ENCODE data around the gene TRAF7.

Gene TRAF7

DNA sequence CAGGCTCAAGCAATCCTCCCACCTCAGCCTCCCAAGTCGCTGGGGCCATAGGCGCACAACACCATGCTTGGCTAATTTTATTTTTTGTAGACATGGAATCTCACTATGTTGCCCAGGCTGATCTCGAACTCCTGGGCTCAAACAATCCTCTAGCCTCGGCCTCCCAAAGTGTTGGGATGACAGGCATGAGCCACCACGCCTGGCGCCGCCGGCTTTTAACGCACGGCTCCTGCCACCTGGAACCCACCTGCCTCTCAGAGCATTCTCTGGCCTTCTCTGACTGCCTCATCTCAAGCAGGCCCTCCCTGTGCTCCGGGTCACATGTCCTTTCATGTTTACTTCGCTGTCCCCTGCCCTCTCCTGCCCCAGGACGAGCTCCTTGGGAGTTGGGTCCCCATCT lies 30.5 kb downstream of the TRAF7 start:
- H3K4me3 ChIP-seq (ENCODE audit: low read depth, low read length), result no peak overlapping the region
- TF ChIP-seq, protein P1, sequence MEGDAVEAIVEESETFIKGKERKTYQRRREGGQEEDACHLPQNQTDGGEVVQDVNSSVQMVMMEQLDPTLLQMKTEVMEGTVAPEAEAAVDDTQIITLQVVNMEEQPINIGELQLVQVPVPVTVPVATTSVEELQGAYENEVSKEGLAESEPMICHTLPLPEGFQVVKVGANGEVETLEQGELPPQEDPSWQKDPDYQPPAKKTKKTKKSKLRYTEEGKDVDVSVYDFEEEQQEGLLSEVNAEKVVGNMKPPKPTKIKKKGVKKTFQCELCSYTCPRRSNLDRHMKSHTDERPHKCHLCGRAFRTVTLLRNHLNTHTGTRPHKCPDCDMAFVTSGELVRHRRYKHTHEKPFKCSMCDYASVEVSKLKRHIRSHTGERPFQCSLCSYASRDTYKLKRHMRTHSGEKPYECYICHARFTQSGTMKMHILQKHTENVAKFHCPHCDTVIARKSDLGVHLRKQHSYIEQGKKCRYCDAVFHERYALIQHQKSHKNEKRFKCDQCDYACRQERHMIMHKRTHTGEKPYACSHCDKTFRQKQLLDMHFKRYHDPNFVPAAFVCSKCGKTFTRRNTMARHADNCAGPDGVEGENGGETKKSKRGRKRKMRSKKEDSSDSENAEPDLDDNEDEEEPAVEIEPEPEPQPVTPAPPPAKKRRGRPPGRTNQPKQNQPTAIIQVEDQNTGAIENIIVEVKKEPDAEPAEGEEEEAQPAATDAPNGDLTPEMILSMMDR (IDR thresholded peaks at IDR 0.05), result no peak
- no peak overlapping the region for H3K27ac ChIP-seq
- no peaks in the 10 kb centered on the region for H3K27me3 ChIP-seq (ENCODE audit: control insufficient read depth, insufficient read depth, low read length)
- H3K4me1 ChIP-seq, result no peaks in the 10 kb centered on the region
- H3K9me3 ChIP-seq (ENCODE audit: control insufficient read depth, low read length), result no peaks in the 10 kb centered on the region
- no peaks in the 10 kb centered on the region for H3K79me2 ChIP-seq
- H2AFZ ChIP-seq, result no peak overlapping the region
- no peak overlapping the region for H3K4me2 ChIP-seq (ENCODE audit: low read length)
- no peaks in the 10 kb centered on the region for H3K36me3 ChIP-seq (ENCODE audit: control insufficient read depth, insufficient read depth, low read length)
- H3K9ac ChIP-seq, result no peak overlapping the region

- no peaks in the 10 kb centered on the region for H3K4me1 ChIP-seq
- no peak overlapping the region for H3K9ac ChIP-seq
- no peak overlapping the region for H3K27ac ChIP-seq
- no peaks in the 10 kb centered on the region for H3K9me3 ChIP-seq (ENCODE audit: control insufficient read depth, low read length)
- H3K4me2 ChIP-seq (ENCODE audit: low read length), result no peak overlapping the region
- no peaks in the 10 kb centered on the region for H3K79me2 ChIP-seq
- no peak overlapping the region for H3K4me3 ChIP-seq (ENCODE audit: low read depth, low read length)
- H2AFZ ChIP-seq, result no peak overlapping the region
- H3K27me3 ChIP-seq (ENCODE audit: control insufficient read depth, insufficient read depth, low read length), result no peaks in the 10 kb centered on the region
- H3K36me3 ChIP-seq (ENCODE audit: control insufficient read depth, insufficient read depth, low read length), result no peaks in the 10 kb centered on the region
- TF ChIP-seq, protein P1 (IDR thresholded peaks at IDR 0.05), result no peak
Observed at GRCh38 chr16:2186505-2186904, 30.9 kb downstream of the TRAF7 start.

- H2AFZ ChIP-seq, result no peak overlapping the region
- no peak overlapping the region for H3K4me3 ChIP-seq (ENCODE audit: low read depth, low read length)
- H3K9ac ChIP-seq, result no peak overlapping the region
- H3K4me2 ChIP-seq (ENCODE audit: low read length), result no peak overlapping the region
- H3K27me3 ChIP-seq (ENCODE audit: control insufficient read depth, insufficient read depth, low read length), result no peaks in the 10 kb centered on the region
- no peaks in the 10 kb centered on the region for H3K9me3 ChIP-seq (ENCODE audit: control insufficient read depth, low read length)
- TF ChIP-seq, protein P1 (IDR thresholded peaks at IDR 0.05), result no peak
- H3K4me1 ChIP-seq, result no peaks in the 10 kb centered on the region
- no peaks in the 10 kb centered on the region for H3K36me3 ChIP-seq (ENCODE audit: control insufficient read depth, insufficient read depth, low read length)
- H3K79me2 ChIP-seq, result no peaks in the 10 kb centered on the region
- H3K27ac ChIP-seq, result no peak overlapping the region
Observed at GRCh38 chr16:2187212-2187611, 31.6 kb downstream of the TRAF7 start.

- Histone ChIP-seq H3K4me2 (ENCODE audit: low read length) (no peak overlapping the region), H2AFZ (no peak overlapping the region), H3K36me3 (ENCODE audit: control insufficient read depth, insufficient read depth, low read length) (no peaks in the 10 kb centered on the region), H3K9me3 (ENCODE audit: control insufficient read depth, low read length) (no peaks in the 10 kb centered on the region), H3K79me2 (no peaks in the 10 kb centered on the region), H3K9ac (no peak overlapping the region), H3K27me3 (ENCODE audit: control insufficient read depth, insufficient read depth, low read length) (no peaks in the 10 kb centered on the region), H3K27ac (no peak overlapping the region), H3K4me3 (ENCODE audit: low read depth, low read length) (no peak overlapping the region), H3K4me1 (no peaks in the 10 kb centered on the region)
- TF ChIP-seq, protein P1 (IDR thresholded peaks at IDR 0.05), result no peak
Observed at GRCh38 chr16:2188395-2188794, 32.8 kb downstream of the TRAF7 start.

- no peak overlapping the region for H2AFZ ChIP-seq
- H3K4me2 ChIP-seq (ENCODE audit: low read length), result no peak overlapping the region
- H3K36me3 ChIP-seq (ENCODE audit: control insufficient read depth, insufficient read depth, low read length), result no peaks in the 10 kb centered on the region
- H3K4me3 ChIP-seq (ENCODE audit: low read depth, low read length), result no peak overlapping the region
- H3K27ac ChIP-seq, result no peak overlapping the region
- no peaks in the 10 kb centered on the region for H3K4me1 ChIP-seq
- H3K9me3 ChIP-seq (ENCODE audit: control insufficient read depth, low read length), result no peaks in the 10 kb centered on the region
- H3K79me2 ChIP-seq, result no peaks in the 10 kb centered on the region
- H3K9ac ChIP-seq, result no peak overlapping the region
- TF ChIP-seq, protein P1 (IDR thresholded peaks at IDR 0.05), result no peak
- H3K27me3 ChIP-seq (ENCODE audit: control insufficient read depth, insufficient read depth, low read length), result no peaks in the 10 kb centered on the region
Observed at GRCh38 chr16:2189252-2189893, 33.8 kb downstream of the TRAF7 start.
